Stimulated activated CD4-positive, alpha-beta T cell treated with anti-CD3 and anti-CD28 coated beads, TNF-alpha, amount 100 ng/mL, for 1 hour (primary cell): Measurements from ENCODE around the gene TFPI.

Experiments used
- DNase-seq, 3 donors: peaks; one replicate each; pipeline ENCODE4 v3.0.0-alpha.2; 2020; ENCODE audit warnings: low read depth in 3 of 3, low spot score in 1 of 3

Gene TFPI

GRCh38 chr2:187506416-187506815 is 47.8 kb downstream of the TFPI start:
- DNase-seq, result no peak

DNA sequence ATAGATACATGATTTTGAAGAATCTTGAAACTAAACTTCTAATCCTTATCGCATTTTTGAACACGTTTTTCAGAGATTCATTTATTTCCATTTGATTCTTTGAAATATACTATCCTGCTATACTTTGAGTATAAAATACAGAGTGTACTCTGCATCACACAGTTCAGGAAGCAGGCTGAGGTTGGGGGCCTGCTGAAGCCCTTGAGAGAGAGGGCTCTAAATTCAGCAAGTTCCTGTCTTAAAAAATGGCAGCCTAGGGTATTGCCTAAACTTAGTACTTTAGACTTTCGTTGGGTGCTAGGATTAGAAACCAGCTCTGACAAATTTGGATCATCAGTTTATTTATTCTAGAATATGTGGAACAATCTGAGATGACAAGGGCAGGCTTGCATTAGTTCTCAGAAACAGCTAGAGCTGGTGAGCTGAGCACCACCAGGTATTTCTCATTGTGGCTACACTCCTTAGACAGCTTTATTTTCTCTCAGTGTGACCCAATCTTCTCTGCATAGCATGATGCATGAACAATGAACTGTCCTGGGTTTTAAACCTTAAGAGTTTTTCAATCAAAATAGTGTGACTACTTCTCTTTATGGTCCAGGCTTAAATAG is 49.1 kb downstream of the TFPI start:
- no peak for DNase-seq

DNA sequence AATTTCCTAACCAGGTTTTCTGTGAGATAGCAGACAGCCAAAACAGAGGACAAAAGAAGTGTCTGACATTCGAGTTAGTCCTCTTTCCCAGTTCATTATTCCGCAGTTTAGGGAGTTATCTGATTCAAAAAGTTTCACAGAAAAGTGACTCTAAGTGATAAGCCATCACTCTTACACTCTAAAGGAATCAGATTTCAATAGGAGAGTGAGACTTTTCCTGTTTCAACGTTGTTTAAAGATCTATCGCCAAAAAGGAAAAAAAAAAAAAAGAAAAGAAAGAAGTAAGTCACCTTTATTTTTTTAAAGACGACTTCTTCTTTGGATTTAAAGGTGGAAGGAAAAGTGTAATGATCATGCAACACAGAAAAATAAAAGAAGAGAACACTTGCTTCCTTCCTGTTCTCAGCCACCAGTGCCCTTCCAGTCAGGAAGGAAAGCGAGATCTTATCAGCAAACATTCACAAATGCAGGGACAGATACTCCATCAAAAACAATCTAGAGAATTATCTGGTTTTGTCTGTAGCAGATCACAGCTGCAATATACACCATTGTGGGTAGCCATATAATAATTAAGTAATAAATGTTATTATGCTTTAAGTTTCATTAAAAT is 49.8 kb downstream of the TFPI start:
- no peak for DNase-seq

GRCh38 chr2:187503700-187504099 is 50.5 kb downstream of the TFPI start:
- DNase-seq, result no peak

GRCh38 chr2:187502467-187502866 is 51.8 kb downstream of the TFPI start:
- no peak for DNase-seq

- DNase-seq, result no peak
Observed at GRCh38 chr2:187500585-187501359, 53.5 kb downstream of the TFPI start.

GRCh38 chr2:187499941-187500532 is 54.2 kb downstream of the TFPI start:
- DNase-seq, result no peak

DNA sequence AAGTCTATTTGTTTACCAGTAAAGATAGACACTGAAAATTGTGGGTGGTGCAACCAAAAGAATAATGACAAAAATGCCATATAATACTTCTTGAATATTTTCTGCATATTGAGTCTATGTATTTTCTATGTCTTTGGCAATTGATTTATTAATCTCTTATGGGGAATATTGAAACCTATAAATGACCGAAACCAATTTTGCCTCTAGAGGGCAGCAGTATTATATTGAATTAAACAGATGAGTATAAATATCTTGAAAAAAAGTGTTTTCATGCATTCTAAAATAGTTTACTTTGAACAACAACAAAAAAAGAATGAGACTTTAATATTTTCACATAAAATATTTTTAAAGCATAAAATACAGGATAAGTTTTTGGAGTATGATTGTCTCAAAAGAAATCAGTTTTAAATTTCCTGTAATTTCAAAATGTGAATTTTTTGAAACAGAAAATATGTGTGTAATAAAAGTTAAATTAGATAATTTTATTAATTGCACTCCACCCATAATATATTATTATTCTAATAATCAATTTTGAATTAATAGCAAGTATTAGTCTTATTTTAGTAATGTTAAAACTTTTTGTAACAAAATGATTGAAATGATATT is 56.3 kb downstream of the TFPI start:
- DNase-seq, result no peak

DNA sequence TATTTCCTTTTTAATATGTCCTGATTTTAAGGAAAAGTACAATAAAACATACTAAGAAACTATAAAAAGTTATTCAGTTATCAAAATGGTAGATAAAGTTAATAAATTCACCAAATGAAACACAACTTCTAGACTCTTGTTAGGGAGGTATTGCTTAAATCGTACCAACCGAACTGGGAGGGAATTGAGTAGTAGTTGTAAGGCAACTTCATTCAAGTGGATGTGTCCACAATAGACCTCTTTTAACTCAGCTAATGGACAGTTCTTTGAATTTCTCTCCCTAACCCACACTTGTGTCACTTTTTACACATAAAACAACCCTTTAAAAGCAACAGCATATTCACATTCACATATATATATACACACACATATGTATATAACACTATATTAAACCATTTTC is 57.1 kb downstream of the TFPI start:
- no peak for DNase-seq

GRCh38 chr2:187495324-187495723 is 58.9 kb downstream of the TFPI start:
- DNase-seq, result no peak

DNA sequence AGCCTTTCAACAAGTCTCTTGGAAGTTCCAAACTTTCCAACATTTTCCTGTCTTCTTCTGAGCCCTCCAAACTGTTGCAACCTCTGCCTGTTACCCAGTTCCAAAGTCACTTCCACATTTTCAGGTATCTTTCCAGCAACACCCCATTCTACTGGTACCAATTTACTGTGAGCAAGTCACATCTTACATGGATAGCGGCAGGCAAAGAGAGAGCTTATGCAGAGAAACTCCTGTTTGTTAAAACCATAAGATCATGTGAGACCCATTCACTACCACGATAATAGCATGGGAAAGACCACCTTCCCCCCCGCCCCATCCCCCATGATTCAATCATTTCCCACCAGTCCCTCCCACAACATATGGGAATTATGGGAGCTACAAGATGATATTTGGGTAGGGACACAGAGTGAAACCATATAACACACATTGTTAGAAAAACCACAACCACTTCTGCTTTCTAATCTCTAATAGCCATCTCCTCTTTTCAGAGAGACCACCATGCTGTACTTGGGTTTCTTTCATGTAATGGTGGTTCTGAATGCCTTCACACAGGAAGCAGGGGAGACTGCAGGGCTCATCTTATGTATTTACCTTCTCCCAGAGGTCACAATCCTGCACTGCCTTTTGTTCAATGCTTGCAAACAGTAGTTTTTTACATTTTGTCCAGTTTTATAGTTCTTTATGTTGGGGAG is 60.2 kb downstream of the TFPI start:
- DNase-seq, result no peak

DNA sequence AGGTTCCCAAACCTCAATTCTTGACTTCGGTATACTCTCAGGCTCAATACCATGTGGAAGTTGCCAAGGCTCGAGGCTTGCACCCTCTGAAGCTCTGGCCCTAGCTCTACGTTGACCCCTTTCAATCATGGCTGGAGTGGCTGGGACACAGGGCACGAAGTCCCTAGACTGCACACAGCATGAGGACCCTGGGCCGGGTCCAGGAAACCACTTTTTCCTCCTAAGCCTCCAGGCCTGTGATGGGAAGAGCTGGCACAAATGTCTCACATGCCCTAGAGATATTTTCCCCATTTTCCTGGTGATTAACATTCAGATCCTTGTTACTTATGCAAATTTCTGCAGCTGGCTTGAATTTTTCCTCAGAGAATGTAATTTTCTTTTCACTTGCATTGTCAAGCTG is 61.1 kb downstream of the TFPI start:
- DNase-seq, result no peak

DNA sequence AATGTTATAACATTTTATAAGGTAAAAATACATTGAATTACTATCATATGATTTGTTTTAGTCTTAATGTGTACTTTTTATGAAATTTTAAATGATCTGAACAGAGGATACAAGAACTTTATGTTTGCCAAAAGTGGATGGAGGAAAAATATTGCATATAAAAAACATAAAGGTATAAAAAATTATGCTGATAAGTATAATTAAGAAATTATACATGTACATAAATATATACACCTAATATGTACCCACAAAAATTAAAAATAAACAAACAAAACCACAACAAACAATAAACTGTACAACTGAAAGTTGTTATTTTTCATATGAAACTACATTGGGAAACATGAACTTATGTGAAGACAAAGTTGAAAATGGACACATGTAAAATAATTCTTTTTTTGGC is 68.0 kb downstream of the TFPI start:
- DNase-seq, result no peak

GRCh38 chr2:187485523-187485922 is 68.7 kb downstream of the TFPI start:
- no peak for DNase-seq

GRCh38 chr2:187483537-187483936 is 70.7 kb downstream of the TFPI start:
- DNase-seq, result no peak

DNA sequence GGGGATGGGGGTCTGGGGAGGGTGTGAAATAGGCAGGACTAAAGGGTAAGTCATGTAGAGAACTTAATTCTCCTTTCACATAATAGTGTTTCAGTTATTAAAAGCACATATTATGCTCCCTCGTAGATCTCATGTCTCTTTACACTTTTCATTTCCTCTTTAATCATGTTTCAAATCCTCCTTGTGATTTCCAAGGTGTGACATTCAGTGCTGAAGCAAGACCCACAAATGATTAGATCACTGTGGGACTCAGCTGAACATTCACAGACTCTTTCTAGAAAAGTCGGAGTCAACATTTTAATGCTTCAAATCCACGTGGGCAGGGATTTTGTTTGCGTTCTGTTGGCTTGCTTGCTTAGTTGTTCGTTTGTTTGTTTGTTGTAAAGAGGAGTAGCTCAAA is 71.4 kb downstream of the TFPI start:
- DNase-seq, result no peak

- DNase-seq, result no peak
Observed at GRCh38 chr2:187481543-187481942, 72.7 kb downstream of the TFPI start.

DNA sequence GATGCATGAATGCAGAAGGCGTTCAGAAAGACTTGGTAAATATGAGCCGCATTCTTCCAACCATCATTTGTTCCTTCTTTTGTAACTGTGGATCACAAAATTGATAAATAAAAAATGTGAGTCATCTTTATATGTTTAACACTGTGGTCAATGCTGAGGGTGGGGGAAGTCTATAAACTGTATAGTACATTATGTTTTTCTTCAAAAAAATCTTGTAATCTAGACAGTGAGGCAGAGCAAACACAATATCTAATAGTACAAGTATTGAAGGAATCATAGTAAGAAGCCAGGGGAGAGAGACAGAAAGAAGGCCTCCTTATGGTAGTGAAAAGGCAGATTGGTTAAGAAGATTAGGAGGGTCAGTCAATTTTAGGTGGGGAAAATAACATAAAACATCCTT is 75.5 kb downstream of the TFPI start:
- DNase-seq, result no peak

- DNase-seq, result no peak
Observed at GRCh38 chr2:187477051-187477450, 77.2 kb downstream of the TFPI start.

DNA sequence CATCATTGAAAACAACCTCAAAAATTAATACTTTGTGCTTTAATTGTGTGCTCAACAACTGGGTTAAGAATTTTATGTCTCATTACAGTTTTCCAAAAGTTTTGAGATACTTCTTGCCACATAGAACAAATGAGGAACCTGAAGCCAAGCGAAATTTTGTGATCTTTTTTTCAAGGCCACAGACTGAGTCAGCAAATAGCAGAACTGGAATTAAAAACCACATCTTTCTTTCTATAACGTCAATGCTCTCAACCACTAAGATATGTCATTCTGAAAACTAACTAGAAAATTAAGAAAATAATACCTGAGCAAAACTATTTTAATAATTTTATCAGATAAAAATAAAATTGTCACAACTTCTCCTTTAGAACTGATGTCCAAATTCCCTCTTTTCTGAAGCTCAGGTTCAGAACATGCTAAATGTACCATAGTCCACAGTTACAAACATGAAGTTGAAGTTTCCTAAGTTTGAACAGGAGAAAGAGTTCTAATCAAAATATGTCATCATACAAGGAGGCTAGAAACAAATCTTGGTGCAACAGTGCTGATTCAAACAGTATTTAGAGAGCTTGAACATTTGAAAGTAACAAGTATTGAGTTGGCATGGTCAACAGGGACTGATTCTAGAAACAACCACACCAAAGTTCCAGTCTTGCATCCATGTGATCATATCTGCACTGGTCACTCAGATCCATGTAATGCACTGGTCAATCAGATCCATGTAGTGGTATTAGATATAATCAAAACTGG is 78.6 kb downstream of the TFPI start:
- no peak for DNase-seq
